ENCODE results near the gene CREB3. TPM values are rescaled to one million over a fixed set of nuclear protein-coding genes. Genes with fewer than 3 reads are reported as not detected.

Gene CREB3
- total RNA-seq, 1 donor from 2014 or later = 35.9 TPM

- no peaks in the 10 kb centered on the region for H3K9me3 Mint-ChIP-seq
- peaks cover 27% of the 10 kb centered on the region for H3K36me3 Mint-ChIP-seq (ENCODE audit: low read depth)
- no peaks in the 10 kb centered on the region for H3K27me3 Mint-ChIP-seq (ENCODE audit: low read depth)
- no peak for TF ChIP-seq CTCF (conservative IDR thresholded peaks at IDR 0.05)
- DNase-seq (ENCODE audit: low read depth, low spot score) = no peak
- H3K4me1 Mint-ChIP-seq = no peaks in the 10 kb centered on the region
- no peak overlapping the region for H3K4me3 Mint-ChIP-seq
- no peak overlapping the region for H3K27ac Mint-ChIP-seq (ENCODE audit: unreplicated experiment)
Measured at GRCh38 chr9:35703906-35704672, 28.4 kb upstream of the CREB3 start.

GRCh38 chr9:35705372-35705771, 27.1 kb upstream of the CREB3 start:
- Mint-ChIP-seq H3K4me3 (no peak overlapping the region), H3K27me3 (ENCODE audit: low read depth) (no peaks in the 10 kb centered on the region), H3K4me1 (no peaks in the 10 kb centered on the region), H3K9me3 (no peaks in the 10 kb centered on the region), H3K27ac (ENCODE audit: unreplicated experiment) (no peak overlapping the region), H3K36me3 (ENCODE audit: low read depth) (peaks cover 27% of the 10 kb centered on the region)
- no peak for DNase-seq (ENCODE audit: low read depth, low spot score)
- no peak for TF ChIP-seq CTCF (conservative IDR thresholded peaks at IDR 0.05)

- Mint-ChIP-seq H3K4me3 (no peak overlapping the region), H3K27ac (ENCODE audit: unreplicated experiment) (no peak overlapping the region), H3K9me3 (no peaks in the 10 kb centered on the region), H3K4me1 (no peaks in the 10 kb centered on the region), H3K36me3 (ENCODE audit: low read depth) (peaks cover 32% of the 10 kb centered on the region), H3K27me3 (ENCODE audit: low read depth) (no peaks in the 10 kb centered on the region)
- TF ChIP-seq CTCF (conservative IDR thresholded peaks at IDR 0.05) = no peak
- DNase-seq (ENCODE audit: low read depth, low spot score) = no peak
Measured at GRCh38 chr9:35705836-35706430, 26.5 kb upstream of the CREB3 start.

- peaks cover 37% of the 10 kb centered on the region for H3K36me3 Mint-ChIP-seq (ENCODE audit: low read depth)
- no peaks in the 10 kb centered on the region for H3K4me1 Mint-ChIP-seq
- H3K27me3 Mint-ChIP-seq (ENCODE audit: low read depth) = no peaks in the 10 kb centered on the region
- no peak for DNase-seq (ENCODE audit: low read depth, low spot score)
- no peak overlapping the region for H3K27ac Mint-ChIP-seq (ENCODE audit: unreplicated experiment)
- no peak overlapping the region for H3K4me3 Mint-ChIP-seq
- no peaks in the 10 kb centered on the region for H3K9me3 Mint-ChIP-seq
- no peak for TF ChIP-seq CTCF (conservative IDR thresholded peaks at IDR 0.05)
Measured at GRCh38 chr9:35706951-35707350, 25.5 kb upstream of the CREB3 start.

GRCh38 chr9:35708146-35708545, 24.3 kb upstream of the CREB3 start:
- Mint-ChIP-seq H3K4me3 (no peak overlapping the region), H3K27me3 (ENCODE audit: low read depth) (no peaks in the 10 kb centered on the region), H3K9me3 (no peaks in the 10 kb centered on the region), H3K27ac (ENCODE audit: unreplicated experiment) (no peak overlapping the region), H3K36me3 (ENCODE audit: low read depth) (peaks cover 31% of the 10 kb centered on the region), H3K4me1 (no peaks in the 10 kb centered on the region)
- DNase-seq (ENCODE audit: low read depth, low spot score) = no peak
- TF ChIP-seq CTCF (conservative IDR thresholded peaks at IDR 0.05) = no peak
